GM12878 (cell line): ENCODE measurements around the gene PPARA. TPM values are rescaled to one million over a fixed set of nuclear protein-coding genes. Genes with fewer than 3 reads are reported as not detected.

Experiments
- ATAC-seq: fragments of 200-7000 bp; cut with Tn5 transposase; 3 replicates; pipeline ENCODE4 v1.9.1; 2020; ENCODE audit warnings: mild to moderate bottlenecking, moderate library complexity
- BruUV-seq: library from RNA; stranded (reverse); fragments of 400-500 nt; replicated peaks from 2 replicates; lab custom pipeline; 2021; lab: Mats Ljungman, UMichigan
- CTCF ChIA-PET: fragments of 300-600 bp; sonication (Branson Sonifier 250); formaldehyde crosslinking; extraction: SDS; loops from one replicate; lab custom pipeline; 2021; ENCODE audit warnings: inconsistent platforms; lab: Yijun Ruan, JAX
- POLR2A ChIA-PET: fragments of 350-600 bp; formaldehyde crosslinking; extraction: SDS; loops from one replicate; lab custom pipeline; 2021; ENCODE audit warnings: inconsistent platforms; lab: Charles Lee
- RAD21 ChIA-PET: fragments of 300-600 bp; sonication (Branson Sonifier 250); formaldehyde crosslinking; loops from one replicate; lab custom pipeline; 2023; ENCODE audit warnings: antibody characterized with exemption; ENCODE audit not compliant: unreplicated experiment; lab: Charles Lee
- SMC1A ChIA-PET: fragments of 300-600 bp; sonication (Branson Sonifier 250); formaldehyde crosslinking; loops from one replicate; lab custom pipeline; 2023; ENCODE audit not compliant: unreplicated experiment, uncharacterized antibody; lab: Charles Lee
- DNase-seq: peaks from one replicate; pipeline ENCODE4 v3.0.0-alpha.2; 2011; ENCODE audit warnings: low read depth, low spot score
- FAIRE-seq: peaks from 3 replicates; lab custom pipeline; 2011; peaks lifted over from hg19 to GRCh38; lab: Jason Lieb, UNC
- H2AFZ ChIP-seq: 2 replicates; pipeline ENCODE4 v1.6.0; 2011; ENCODE audit warnings: low read depth, low read length, control low read depth; ENCODE audit not compliant: control insufficient read depth
- H3K27ac ChIP-seq: 2 replicates; pipeline ENCODE4 v1.5.1; 2011; ENCODE audit warnings: control low read depth; ENCODE audit not compliant: control insufficient read depth, insufficient read depth
- H3K27me3 ChIP-seq, 2 experiments: replicated peaks in 1 of 2; 2 replicates each; pipeline versions ENCODE4 v1.6.0 to v1.6.1; 2011; ENCODE audit warnings: low read length in 1 of 2; ENCODE audit not compliant: control insufficient read depth in 2 of 2, insufficient read depth in 2 of 2
- H3K36me3 ChIP-seq, 2 experiments: 2 replicates each; pipeline ENCODE4 v1.5.1; 2011; ENCODE audit warnings: low read length in 1 of 2; ENCODE audit not compliant: control insufficient read depth in 2 of 2, insufficient read depth in 2 of 2
- H3K4me1 ChIP-seq: 2 replicates; pipeline ENCODE4 v1.6.1; 2011; ENCODE audit warnings: mild to moderate bottlenecking, low read length, moderate library complexity, mixed read lengths; ENCODE audit not compliant: control insufficient read depth, insufficient read depth
- H3K4me2 ChIP-seq: 2 replicates; pipeline ENCODE4 v1.6.0; 2011; ENCODE audit warnings: control low read depth; ENCODE audit not compliant: control insufficient read depth, insufficient read depth
- H3K4me3 ChIP-seq: fragments of 200-600 bp; sonication (generic); 2 replicates; pipeline ENCODE4 v1.5.1; 2016
- H3K79me2 ChIP-seq: 2 replicates; pipeline ENCODE4 v1.6.0; 2011; ENCODE audit warnings: low read length; ENCODE audit not compliant: control insufficient read depth, insufficient read depth
- H3K9ac ChIP-seq: 2 replicates; pipeline ENCODE4 v1.8.0; 2011; ENCODE audit warnings: low read length, control low read depth, mixed read lengths; ENCODE audit not compliant: control insufficient read depth, insufficient read depth
- H3K9me3 ChIP-seq: replicated peaks from 3 replicates; pipeline ENCODE4 v1.5.1; 2011; ENCODE audit warnings: mild to moderate bottlenecking, low read length; ENCODE audit not compliant: control insufficient read depth, insufficient read depth
- H4K20me1 ChIP-seq: 2 replicates; pipeline ENCODE4 v1.6.0; 2011; ENCODE audit not compliant: control insufficient read depth, insufficient read depth
- BACH1 ChIP-seq: fragments of 450-650 bp; IDR thresholded peaks from 2 replicates; pipeline ENCODE4 v1.6.1; 2017; ENCODE audit warnings: mild to moderate bottlenecking, borderline replicate concordance
- CBX3 ChIP-seq: fragments of 200-600 bp; sonication (generic); IDR thresholded peaks from 2 replicates; pipeline ENCODE4 v1.6.1; 2016; ENCODE audit warnings: low read depth, borderline replicate concordance
- E4F1 ChIP-seq: fragments of 450-650 bp; IDR thresholded peaks from 2 replicates; pipeline ENCODE4 v1.6.1; 2018; ENCODE audit warnings: borderline replicate concordance, mild to moderate bottlenecking; ENCODE audit not compliant: partially characterized antibody
- EP300 ChIP-seq, 2 experiments: fragments of 150-350 bp in 1 of 2; IDR thresholded peaks; 2 replicates each; pipeline ENCODE4 v1.6.1; 2011 to 2012; ENCODE audit warnings: low read depth in 2 of 2, low read length in 2 of 2, borderline replicate concordance in 1 of 2, improper control_type of control experiment in 1 of 2, inconsistent platforms in 1 of 2; ENCODE audit not compliant: control insufficient read depth in 1 of 2
- KAT2A ChIP-seq: conservative IDR thresholded peaks from 2 replicates; pipeline ENCODE4 v1.6.1; 2011; ENCODE audit warnings: low read depth, low read length; ENCODE audit not compliant: control insufficient read depth
- NFYA ChIP-seq: IDR thresholded peaks from 2 replicates; pipeline ENCODE4 v1.6.1; 2011; ENCODE audit warnings: low read depth, mild to moderate bottlenecking, low read length, improper control_type of control experiment, borderline replicate concordance
- NR2C1 ChIP-seq: fragments of 450-650 bp; IDR thresholded peaks from 2 replicates; pipeline ENCODE4 v1.6.1; 2017; ENCODE audit warnings: antibody characterized with exemption, mild to moderate bottlenecking, moderate library complexity
- NRF1 ChIP-seq: conservative IDR thresholded peaks from 2 replicates; pipeline ENCODE4 v1.6.1; 2011; ENCODE audit warnings: mild to moderate bottlenecking, low read depth, low read length, improper control_type of control experiment
- SMARCA5 ChIP-seq: fragments of 450-650 bp; IDR thresholded peaks from 2 replicates; pipeline ENCODE4 v1.6.1; 2017; ENCODE audit warnings: mild to moderate bottlenecking
- SMC3 ChIP-seq: IDR thresholded peaks from 2 replicates; pipeline ENCODE4 v1.6.1; 2011; ENCODE audit warnings: low read length, improper control_type of control experiment, borderline replicate concordance
- SPI1 ChIP-seq: IDR thresholded peaks from 2 replicates; pipeline ENCODE4 v1.6.1; 2011; ENCODE audit warnings: low read depth, mild to moderate bottlenecking, low read length, moderate library complexity, borderline replicate concordance; ENCODE audit not compliant: insufficient read depth
- TARDBP ChIP-seq: IDR thresholded peaks from 2 replicates; pipeline ENCODE4 v1.6.1; 2016; ENCODE audit warnings: borderline replicate concordance
- ZBED1 ChIP-seq: IDR thresholded peaks from 2 replicates; pipeline ENCODE4 v1.6.1; 2016; ENCODE audit warnings: borderline replicate concordance
- ZNF207 ChIP-seq: fragments of 450-650 bp; IDR thresholded peaks from 2 replicates; pipeline ENCODE4 v1.6.1; 2014; ENCODE audit warnings: antibody characterized with exemption, mild to moderate bottlenecking, borderline replicate concordance
- WGBS: methylation state at CpG from one replicate; pipeline ENCODE4 v1.1.6; 2016; ENCODE audit warnings: low lambda C conversion rate; ENCODE audit not compliant: insufficient replicate concordance, insufficient coverage; ENCODE audit errors: missing lambda C conversion rate; 5-methylcytosine and 5-hydroxymethylcytosine counted together
- in situ Hi-C: fragments of 300-500 bp; cut with MboI; formaldehyde crosslinking; loops from 9 replicates; pipeline ENCODE4 v1.14.3; 2018; ENCODE audit warnings: mixed read lengths
- intact Hi-C: fragments of 100-400 bp; cut with micrococcal nuclease; formaldehyde crosslinking; loops from one replicate; pipeline ENCODE4 v1.14.2; 2022; ENCODE audit not compliant: unreplicated experiment
- polyA plus RNA-seq, 11 experiments: library from polyadenylated mRNA; depleted of rRNA in 4 of 11; unstranded in 6 of 11; stranded (reverse) in 5 of 11; fragments of >200 nt; fragmentation: Nextera tagmentation in 4 of 11; fragmentation: Illumina TruSeq in 1 of 11; extraction: Ambion mirVana in 4 of 11; extraction: Trizol in 1 of 11; gene quantifications; 1 replicate in 1 of 11; 2 replicates in 10 of 11; pipeline versions ENCODE4 v1.2.1 to v1.2.3, GENCODE V29; 2011 to 2016; ENCODE audit warnings: inconsistent platforms in 2 of 11, missing spikeins in 2 of 11, low read depth in 1 of 11
- total RNA-seq, 4 experiments: library from RNA; depleted of rRNA in 3 of 4; stranded (reverse); fragments of >200 nt in 3 of 4; fragmentation: Illumina TruSeq in 1 of 4; extraction: Trizol in 1 of 4; gene quantifications; 2 replicates each; pipeline versions ENCODE4 v1.2.1 to v1.2.3, GENCODE V29; 2013 to 2021
- TF ChIP-seq, protein P1 (sequence below): fragments of 450-650 bp; IDR thresholded peaks from 2 replicates; pipeline ENCODE4 v1.6.1; 2014; ENCODE audit warnings: mild to moderate bottlenecking

PPARA gene
- total and polyA plus RNA-seq, 10 of the 15 experiments (the other 5 are each of a cell fraction or from before 2014, with no cell fraction given) = 0.72 to 10.4 (median 4.6) TPM

DNA sequence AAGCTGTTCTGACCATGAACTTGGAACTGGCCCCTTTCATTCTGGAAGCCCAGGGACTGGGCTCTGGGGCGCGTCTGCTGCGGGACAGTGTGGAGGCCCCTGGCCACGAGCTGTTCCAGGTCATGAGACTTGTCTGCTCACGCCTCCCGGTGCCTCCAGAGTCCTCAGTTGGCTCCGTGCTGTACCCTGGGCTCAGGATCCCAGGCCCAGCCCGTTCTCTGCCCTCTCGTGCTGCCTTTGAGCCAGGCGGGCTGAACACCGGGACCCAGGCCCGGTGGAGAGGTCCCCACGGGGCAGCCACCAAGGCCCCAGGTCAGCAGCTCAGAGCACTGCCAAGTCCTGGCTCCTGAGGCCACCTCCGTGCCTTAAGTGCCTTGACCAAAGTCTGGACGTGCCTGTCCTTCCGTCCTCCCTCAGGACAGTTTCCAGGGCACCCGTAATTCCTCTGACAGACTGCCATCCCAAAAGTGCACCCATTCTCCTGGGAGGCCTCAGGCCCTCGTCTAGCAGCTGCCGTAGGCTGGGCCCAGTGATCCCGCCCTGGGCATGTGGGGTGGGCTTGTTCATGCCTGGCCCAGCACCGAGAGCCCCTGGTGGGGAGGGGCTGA is 36.3 kb upstream of the PPARA start:
- POLR2A ChIA-PET = no interaction called here
- no peak overlapping the region for H3K4me3 ChIP-seq
- no TSS peak for BruUV-seq
- no peaks in the 10 kb centered on the region for H3K79me2 ChIP-seq
- H2AFZ ChIP-seq = no peak overlapping the region
- H4K20me1 ChIP-seq = no peaks in the 10 kb centered on the region; the same call in 1 of the 2 replicates
- ATAC-seq = no peak
- SMC1A ChIA-PET = no interaction called here
- no peak overlapping the region for H3K4me2 ChIP-seq
- RAD21 ChIA-PET = interaction anchor here (4.3 kb wide), 1 partner anchor 107 kb away, joined by 88 read pairs; no protein-coding TSS in a partner anchor
- no peaks in the 10 kb centered on the region for H3K4me1 ChIP-seq
- no peaks in the 10 kb centered on the region for H3K9me3 ChIP-seq
- WGBS = 77% methylated on average over 21 of the region's 21 CpGs
- no peak for DNase-seq
- no peak for FAIRE-seq
- no peaks in the 10 kb centered on the region for H3K36me3 ChIP-seq
- intact Hi-C loops = no loop called here
- H3K27ac ChIP-seq = no peak overlapping the region
- no peaks in the 10 kb centered on the region; a peak in 1 of 4 replicates for H3K27me3 ChIP-seq
- H3K9ac ChIP-seq = no peak overlapping the region
- in situ Hi-C loops = no loop called here
- TF ChIP-seq KAT2A (no peak), NRF1 (no peak), ZNF207 (no peak), ZBED1 (no peak), BACH1 (no peak), SPI1 (no peak), NR2C1 (no peak), E4F1 (no peak), NFYA (no peak), SMC3 (no peak), SMARCA5 (no peak), TARDBP (no peak), CBX3 (no peak), EP300 (IDR thresholded peaks at IDR 0.05; ENCODE audit: borderline replicate concordance in 1 of 2, control insufficient read depth in 1 of 2, low read depth in 2 of 2, low read length in 2 of 2) (no peak)
- TF ChIP-seq, protein P1, sequence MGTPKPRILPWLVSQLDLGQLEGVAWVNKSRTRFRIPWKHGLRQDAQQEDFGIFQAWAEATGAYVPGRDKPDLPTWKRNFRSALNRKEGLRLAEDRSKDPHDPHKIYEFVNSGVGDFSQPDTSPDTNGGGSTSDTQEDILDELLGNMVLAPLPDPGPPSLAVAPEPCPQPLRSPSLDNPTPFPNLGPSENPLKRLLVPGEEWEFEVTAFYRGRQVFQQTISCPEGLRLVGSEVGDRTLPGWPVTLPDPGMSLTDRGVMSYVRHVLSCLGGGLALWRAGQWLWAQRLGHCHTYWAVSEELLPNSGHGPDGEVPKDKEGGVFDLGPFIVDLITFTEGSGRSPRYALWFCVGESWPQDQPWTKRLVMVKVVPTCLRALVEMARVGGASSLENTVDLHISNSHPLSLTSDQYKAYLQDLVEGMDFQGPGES = no peak
- CTCF ChIA-PET = interaction anchor here (2.0 to 7.4 kb wide), 3 partner anchors 107 to 118 kb away, joined by 6 to 109 read pairs (median 16); no protein-coding TSS in a partner anchor
